Ovary (tissue), 9 donors: ENCODE results near the gene RPTOR. TPM values are rescaled to one million over a fixed set of nuclear protein-coding genes. Genes with fewer than 3 reads are reported as not detected.

Experiments
- DNase-seq, 5 donors: peaks; one replicate each; pipeline ENCODE4 v3.0.0-alpha.2; 2019 to 2020
- H3K27ac ChIP-seq, 2 donors: fragments of 200-600 bp; one replicate each; pipeline versions ENCODE4 v1.5.1 to v1.8.0; 2019 to 2022
- H3K27me3 ChIP-seq: fragments of 200-600 bp; one replicate; pipeline ENCODE4 v1.8.0; 2022
- H3K36me3 ChIP-seq: fragments of 200-600 bp; sonication (generic); one replicate; pipeline ENCODE4 v1.5.1; 2019
- H3K4me1 ChIP-seq: one replicate; pipeline ENCODE4 v1.8.1; 2013; ENCODE audit warnings: mild to moderate bottlenecking, moderate library complexity; ENCODE audit not compliant: insufficient read depth
- H3K4me3 ChIP-seq: fragments of 200-600 bp; sonication (generic); one replicate; pipeline ENCODE4 v1.5.1; 2017
- H3K9me3 ChIP-seq, 2 donors: fragments of 200-600 bp in 1 of 2; sonication (generic) in 1 of 2; one replicate each; pipeline versions ENCODE4 v1.5.1 to v1.8.1; 2013 to 2019; ENCODE audit warnings: mild to moderate bottlenecking in 1 of 2, moderate library complexity in 1 of 2
- CTCF ChIP-seq, 3 donors: fragments of 450-650 bp in 2 of 3; fragments of 200-600 bp in 1 of 3; IDR thresholded peaks; one replicate each; pipeline versions ENCODE4 v1.5.1 to v1.8.0; 2016 to 2022; ENCODE audit warnings: antibody characterized with exemption in 3 of 3, mild to moderate bottlenecking in 1 of 3
- EP300 ChIP-seq: sonication (generic); formaldehyde crosslinking; IDR thresholded peaks from one replicate; pipeline ENCODE4 v1.6.1; 2017; ENCODE audit warnings: antibody characterized with exemption
- POLR2A ChIP-seq: fragments of 450-650 bp; IDR thresholded peaks from one replicate; pipeline ENCODE4 v1.6.1; 2017; ENCODE audit warnings: antibody characterized with exemption, mild to moderate bottlenecking, moderate library complexity
- WGBS, 3 donors: extraction: QIAGEN DNeasy Blood & Tissue Kit in 1 of 3; methylation state at CpG; one replicate each; pipeline versions ENCODE4 v1.1.5 to v1.1.7; 2013 to 2017; 5-methylcytosine and 5-hydroxymethylcytosine counted together
- intact Hi-C, 4 donors: fragments of 100-400 bp; cut with DNase I; formaldehyde crosslinking; loops; one replicate each; pipeline versions ENCODE4 v1.11.0 to v1.15.1; 2022 to 2023
- polyA plus RNA-seq, 2 donors: library from polyadenylated mRNA; stranded (reverse); fragments of 200-250 nt in 1 of 2; fragments of 350-450 nt in 1 of 2; fragmentation: Illumina TruSeq in 1 of 2; extraction: RNeasy Lipid Tissue Mini Kit (QIAGEN cat#74804) in 1 of 2; gene quantifications; one replicate each; pipeline ENCODE4 v1.2.3, GENCODE V29; 2013 to 2014
- total RNA-seq, 7 donors: library from RNA; depleted of rRNA in 2 of 7; stranded (reverse); fragments of >200 nt in 2 of 7; fragmentation: NEBNext Ultra II Directional in 3 of 7; extraction: Animal tissue kit (Norgen Biotek cat#: 25700) in 3 of 7; gene quantifications; one replicate each; pipeline versions ENCODE4 v1.1.0 to v1.2.4, GENCODE V29; 2016 to 2023
- donor health status: DM: no; HTN: no; CAD: no; lungs with moderate emphysema.
- donor health status: DM: no; HTN: no; CAD: no.
- donor health status: Bipolar disorder and iron deficiency.
- donor health status: DM: yes; HTN: yes; CAD: no.
- donor health status: DM: no; HTN: no; CAD: no.
- donor health status: DM: yes; HTN: yes; CAD: no.

RPTOR gene
- total and polyA plus RNA-seq, 9 donors = 11.1 to 41.9 (median 27.9) TPM

GRCh38 chr17:80779961-80780380, 235.3 kb downstream of the RPTOR start:
- 74 to 87% (median 82%) methylated on average over 16 of the region's 16 CpGs for WGBS, 3 donors
- H3K4me1 ChIP-seq = peaks cover 6% of the 10 kb centered on the region
- no peak for DNase-seq
- H3K27ac ChIP-seq = no peak overlapping the region
- no peak overlapping the region for H3K4me3 ChIP-seq
- intact Hi-C loops = loop anchor here in 1 of 4 donors (10.0 kb wide), 1 partner anchor 55 kb away; no protein-coding TSS in a partner anchor
- no peaks in the 10 kb centered on the region for H3K9me3 ChIP-seq
- H3K36me3 ChIP-seq = no peaks in the 10 kb centered on the region
- no peak for TF ChIP-seq EP300
- TF ChIP-seq POLR2A = no peak
- TF ChIP-seq CTCF (IDR thresholded peaks at IDR 0.05) = no peak
- no peaks in the 10 kb centered on the region for H3K27me3 ChIP-seq

GRCh38 chr17:80780381-80781198, 236.0 kb downstream of the RPTOR start:
- TF ChIP-seq POLR2A = no peak
- Histone ChIP-seq H3K27me3 (no peaks in the 10 kb centered on the region), H3K36me3 (no peaks in the 10 kb centered on the region), H3K4me1 (peaks cover 6% of the 10 kb centered on the region), H3K27ac (no peak overlapping the region), H3K4me3 (no peak overlapping the region), H3K9me3 (no peaks in the 10 kb centered on the region)
- intact Hi-C loops = no loop called here
- no peak for DNase-seq
- 82 to 86% (median 84%) methylated on average over 19 of the region's 19 CpGs for WGBS, 3 donors

GRCh38 chr17:80781211-80781610, 236.6 kb downstream of the RPTOR start:
- intact Hi-C loops = no loop called here
- H3K4me1 ChIP-seq = peaks cover 6% of the 10 kb centered on the region

GRCh38 chr17:80781807-80782277, 237.2 kb downstream of the RPTOR start:
- TF ChIP-seq EP300 (no peak), CTCF (IDR thresholded peaks at IDR 0.05) (no peak), POLR2A (no peak)
- DNase-seq = no peak
- Histone ChIP-seq H3K27me3 (no peaks in the 10 kb centered on the region), H3K4me3 (no peak overlapping the region), H3K9me3 (no peaks in the 10 kb centered on the region), H3K4me1 (peaks cover 6% of the 10 kb centered on the region), H3K27ac (no peak overlapping the region), H3K36me3 (no peaks in the 10 kb centered on the region)
- intact Hi-C loops = no loop called here
- 92 to 95% (median 92%) methylated on average over 14 of the region's 14 CpGs for WGBS, 3 donors

More at GRCh38 chr17:80781211-80781610, 236.6 kb downstream of the RPTOR start:
- no peak for TF ChIP-seq POLR2A
- TF ChIP-seq EP300 = no peak
- no peak overlapping the region for H3K4me3 ChIP-seq
- WGBS, 3 donors = 89 to 93% (median 92%) methylated on average over 13 of the region's 13 CpGs
- H3K9me3 ChIP-seq = no peaks in the 10 kb centered on the region
- H3K36me3 ChIP-seq = no peaks in the 10 kb centered on the region
- no peak overlapping the region for H3K27ac ChIP-seq
- no peaks in the 10 kb centered on the region for H3K27me3 ChIP-seq
- DNase-seq = no peak

GRCh38 chr17:80782536-80783427, 238.1 kb downstream of the RPTOR start:
- H3K27me3 ChIP-seq = no peaks in the 10 kb centered on the region
- no peak overlapping the region for H3K27ac ChIP-seq
- H3K36me3 ChIP-seq = no peaks in the 10 kb centered on the region
- WGBS, 3 donors = 28 to 51% (median 35%) methylated on average over 16 of the region's 16 CpGs
- peaks cover 6% of the 10 kb centered on the region for H3K4me1 ChIP-seq
- no peak overlapping the region for H3K4me3 ChIP-seq
- intact Hi-C loops = no loop called here
- TF ChIP-seq CTCF (IDR thresholded peaks at IDR 0.05) (no peak), POLR2A (no peak), EP300 (no peak)
- no peaks in the 10 kb centered on the region for H3K9me3 ChIP-seq
- no peak for DNase-seq
